Colon (tissue), 2 donors: ENCODE data around the gene EIF4G1.

Experiments
- FAIRE-seq: peaks from 2 replicates; lab custom pipeline; 2012; peaks lifted over from hg19 to GRCh38; lab: Jason Lieb, UNC
- donor health status: control.
- donor health status: control.

The EIF4G1 gene

GRCh38 chr3:184305577-184305976 is 8.8 kb upstream of the EIF4G1 start:
- no peak for FAIRE-seq

- FAIRE-seq = no peak
These were observed 7.9 kb upstream of the EIF4G1 start for GRCh38 chr3:184306341-184306972.

DNA sequence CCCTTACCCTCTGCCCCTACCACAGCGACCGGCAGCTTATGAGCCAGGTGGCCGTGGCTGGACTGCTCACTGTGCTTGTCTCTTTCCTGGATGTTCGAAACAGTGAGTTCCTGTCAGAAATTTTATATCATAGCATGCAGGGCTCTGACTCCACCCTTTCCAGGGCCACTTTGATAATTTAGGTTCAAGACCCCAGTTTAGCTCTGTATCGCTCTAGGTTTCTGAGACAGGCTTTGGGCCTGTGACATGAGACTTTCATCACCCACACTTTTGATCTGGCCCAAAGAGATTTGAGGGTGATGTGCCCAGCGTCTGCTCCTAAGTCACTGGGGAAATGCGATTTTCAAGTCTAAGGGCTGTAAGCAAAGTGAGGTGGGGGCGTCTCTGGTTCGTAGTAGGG is 6.5 kb upstream of the EIF4G1 start:
- FAIRE-seq = no peak

- FAIRE-seq = no peak
These were observed 5.7 kb upstream of the EIF4G1 start for GRCh38 chr3:184308744-184309143.

DNA sequence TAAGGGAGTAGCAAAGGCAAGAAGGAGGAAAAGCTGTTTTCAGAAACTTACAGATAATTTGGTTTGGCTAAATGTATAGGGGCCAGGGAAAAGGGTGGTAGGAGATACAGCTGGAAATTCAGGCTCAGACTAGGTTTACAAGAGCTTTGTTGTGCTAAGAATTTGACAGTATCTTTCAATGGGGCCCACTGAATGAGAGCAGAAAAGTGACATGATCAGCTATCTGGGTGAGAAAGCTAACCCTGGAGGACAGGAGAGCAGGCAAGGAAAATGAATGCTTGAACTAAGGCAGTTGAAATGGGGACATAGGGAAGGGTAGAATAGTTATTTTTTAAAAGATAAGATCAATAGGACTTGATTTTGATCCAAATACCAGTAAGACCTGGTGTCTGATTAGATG is 2.8 kb upstream of the EIF4G1 start:
- FAIRE-seq = no peak

- FAIRE-seq = no peak
These were observed 515 bp downstream of the EIF4G1 start for GRCh38 chr3:184314700-184315542.

- FAIRE-seq = no peak
These were observed 1.1 kb downstream of the EIF4G1 start for GRCh38 chr3:184315543-184315867.

- FAIRE-seq = no peak
These were observed 1.7 kb downstream of the EIF4G1 start for GRCh38 chr3:184315871-184316661.

GRCh38 chr3:184316792-184317191 is 2.4 kb downstream of the EIF4G1 start:
- no peak for FAIRE-seq

DNA sequence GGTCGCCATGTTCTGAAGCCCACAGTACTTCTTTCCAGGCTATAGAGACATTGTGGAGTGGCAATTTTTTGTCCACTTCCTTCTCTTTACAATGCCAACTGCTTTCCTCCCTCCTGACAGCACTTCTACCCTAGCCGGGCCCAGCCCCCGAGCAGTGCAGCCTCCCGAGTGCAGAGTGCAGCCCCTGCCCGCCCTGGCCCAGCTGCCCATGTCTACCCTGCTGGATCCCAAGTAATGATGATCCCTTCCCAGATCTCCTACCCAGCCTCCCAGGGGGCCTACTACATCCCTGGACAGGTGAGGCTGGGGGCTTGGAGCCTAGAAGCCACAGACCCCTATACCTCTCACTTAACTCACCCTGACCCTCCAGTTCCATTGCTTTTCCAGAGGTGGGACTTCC is 2.8 kb downstream of the EIF4G1 start:
- no peak for FAIRE-seq

- FAIRE-seq = no peak
These were observed 5.7 kb downstream of the EIF4G1 start for GRCh38 chr3:184320104-184320445.

DNA sequence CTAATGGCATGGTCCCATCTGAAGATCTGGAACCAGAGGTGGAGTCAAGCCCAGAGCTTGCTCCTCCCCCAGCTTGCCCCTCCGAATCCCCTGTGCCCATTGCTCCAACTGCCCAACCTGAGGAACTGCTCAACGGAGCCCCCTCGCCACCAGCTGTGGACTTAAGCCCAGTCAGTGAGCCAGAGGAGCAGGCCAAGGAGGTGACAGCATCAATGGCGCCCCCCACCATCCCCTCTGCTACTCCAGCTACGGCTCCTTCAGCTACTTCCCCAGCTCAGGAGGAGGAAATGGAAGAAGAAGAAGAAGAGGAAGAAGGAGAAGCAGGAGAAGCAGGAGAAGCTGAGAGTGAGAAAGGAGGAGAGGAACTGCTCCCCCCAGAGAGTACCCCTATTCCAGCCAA is 7.3 kb downstream of the EIF4G1 start:
- no peak for FAIRE-seq

DNA sequence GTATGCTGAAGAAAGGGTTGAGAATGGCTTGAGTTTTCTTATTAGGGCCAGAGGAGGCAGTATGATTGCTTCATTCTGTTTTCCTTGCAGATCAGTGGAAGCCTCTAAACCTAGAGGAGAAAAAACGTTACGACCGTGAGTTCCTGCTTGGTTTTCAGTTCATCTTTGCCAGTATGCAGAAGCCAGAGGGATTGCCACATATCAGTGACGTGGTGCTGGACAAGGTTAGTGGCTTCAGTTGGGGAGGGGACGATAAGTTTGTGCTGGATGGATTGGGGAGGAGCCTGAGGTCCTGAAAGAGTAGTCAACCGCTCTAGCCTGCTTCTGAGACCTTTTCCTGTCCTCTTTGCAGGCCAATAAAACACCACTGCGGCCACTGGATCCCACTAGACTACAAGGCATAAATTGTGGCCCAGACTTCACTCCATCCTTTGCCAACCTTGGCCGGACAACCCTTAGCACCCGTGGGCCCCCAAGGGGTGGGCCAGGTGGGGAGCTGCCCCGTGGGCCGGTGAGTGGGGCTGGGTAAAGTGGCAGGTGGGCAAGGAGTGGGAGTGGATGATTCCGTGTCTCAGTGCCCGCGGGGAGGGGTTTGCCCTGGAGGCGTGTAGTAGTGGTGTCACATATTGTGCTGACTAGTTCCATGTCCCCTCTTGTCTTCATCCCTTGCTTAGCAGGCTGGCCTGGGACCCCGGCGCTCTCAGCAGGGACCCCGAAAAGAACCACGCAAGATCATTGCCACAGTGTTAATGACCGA is 8.5 kb downstream of the EIF4G1 start:
- no peak for FAIRE-seq

DNA sequence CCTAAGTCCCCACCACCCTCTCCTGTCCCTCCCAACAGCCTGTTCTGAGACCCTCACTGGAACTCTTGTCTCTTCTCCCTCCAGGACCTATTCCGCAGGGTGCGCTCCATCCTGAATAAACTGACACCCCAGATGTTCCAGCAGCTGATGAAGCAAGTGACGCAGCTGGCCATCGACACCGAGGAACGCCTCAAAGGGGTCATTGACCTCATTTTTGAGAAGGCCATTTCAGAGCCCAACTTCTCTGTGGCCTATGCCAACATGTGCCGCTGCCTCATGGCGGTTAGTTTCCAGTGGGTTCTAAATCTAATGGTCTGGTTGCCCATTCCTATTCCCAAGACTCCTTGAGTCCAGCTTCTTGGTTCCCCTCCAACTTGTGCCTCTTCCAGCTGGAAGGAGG is 9.3 kb downstream of the EIF4G1 start:
- no peak for FAIRE-seq

DNA sequence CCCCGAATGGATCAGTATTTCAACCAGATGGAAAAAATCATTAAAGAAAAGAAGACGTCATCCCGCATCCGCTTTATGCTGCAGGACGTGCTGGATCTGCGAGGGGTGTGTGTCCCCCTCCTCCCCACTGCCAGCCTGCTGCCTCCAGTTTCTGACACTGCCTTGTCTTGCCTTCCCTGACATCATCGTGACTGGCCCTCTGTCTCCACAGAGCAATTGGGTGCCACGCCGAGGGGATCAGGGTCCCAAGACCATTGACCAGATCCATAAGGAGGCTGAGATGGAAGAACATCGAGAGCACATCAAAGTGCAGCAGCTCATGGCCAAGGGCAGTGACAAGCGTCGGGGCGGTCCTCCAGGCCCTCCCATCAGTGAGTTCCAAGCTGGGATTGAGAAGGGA is 10.9 kb downstream of the EIF4G1 start:
- FAIRE-seq = no peak

DNA sequence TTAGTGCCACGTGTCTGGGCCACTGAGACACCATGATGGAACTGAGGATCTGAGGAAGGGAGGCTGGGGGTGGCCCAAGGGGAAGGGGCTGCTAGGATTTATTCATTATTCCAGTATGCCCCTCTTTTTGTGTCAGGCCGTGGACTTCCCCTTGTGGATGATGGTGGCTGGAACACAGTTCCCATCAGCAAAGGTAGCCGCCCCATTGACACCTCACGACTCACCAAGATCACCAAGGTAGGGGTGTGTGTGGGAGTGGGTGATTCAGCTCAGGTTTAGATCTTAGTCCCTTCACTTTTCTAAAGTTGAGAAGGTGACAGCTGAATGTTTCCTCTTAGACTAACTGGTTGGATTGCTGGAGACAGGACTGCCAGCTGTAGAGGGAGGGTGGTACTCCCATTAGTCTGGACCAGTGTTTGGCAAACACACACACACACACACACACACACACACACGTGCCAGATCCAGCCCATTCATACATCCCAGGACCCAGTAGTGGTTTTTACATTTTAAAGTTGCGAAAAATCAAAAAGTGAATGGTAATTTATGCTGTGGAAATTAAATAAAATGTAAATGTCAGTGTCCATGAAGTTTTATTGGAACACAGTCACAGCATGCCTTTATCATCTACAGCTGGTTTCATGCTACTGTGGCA is 11.4 kb downstream of the EIF4G1 start:
- FAIRE-seq = no peak

DNA sequence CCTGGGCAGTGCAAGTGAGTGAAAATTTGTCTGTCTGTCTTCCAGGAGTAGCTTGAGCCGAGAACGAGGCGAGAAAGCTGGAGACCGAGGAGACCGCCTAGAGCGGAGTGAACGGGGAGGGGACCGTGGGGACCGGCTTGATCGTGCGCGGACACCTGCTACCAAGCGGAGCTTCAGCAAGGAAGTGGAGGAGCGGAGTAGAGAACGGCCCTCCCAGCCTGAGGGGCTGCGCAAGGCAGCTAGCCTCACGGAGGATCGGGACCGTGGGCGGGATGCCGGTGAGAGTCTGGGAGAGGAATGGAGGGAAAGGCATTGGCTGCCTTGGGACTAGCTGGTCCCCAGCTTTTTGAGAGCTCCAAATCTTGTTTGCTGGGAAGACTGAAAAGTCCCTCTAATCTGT is 12.8 kb downstream of the EIF4G1 start:
- FAIRE-seq = no peak

DNA sequence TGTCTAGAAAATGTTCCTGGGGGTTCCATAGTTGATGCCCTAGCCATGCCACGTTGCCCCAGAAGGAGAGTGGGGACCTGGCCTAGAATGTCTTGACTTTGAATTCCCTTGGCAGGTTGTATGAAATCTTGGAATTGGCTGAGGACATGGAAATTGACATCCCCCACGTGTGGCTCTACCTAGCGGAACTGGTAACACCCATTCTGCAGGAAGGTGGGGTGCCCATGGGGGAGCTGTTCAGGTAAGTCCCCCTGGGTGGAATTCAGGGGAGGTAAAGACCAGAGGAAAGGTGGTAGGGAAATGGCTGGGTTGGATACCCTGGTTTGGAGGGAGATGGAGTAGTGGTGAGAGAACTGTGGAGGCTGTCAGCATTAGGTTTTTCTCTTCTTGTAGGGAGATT is 14.1 kb downstream of the EIF4G1 start:
- no peak for FAIRE-seq

DNA sequence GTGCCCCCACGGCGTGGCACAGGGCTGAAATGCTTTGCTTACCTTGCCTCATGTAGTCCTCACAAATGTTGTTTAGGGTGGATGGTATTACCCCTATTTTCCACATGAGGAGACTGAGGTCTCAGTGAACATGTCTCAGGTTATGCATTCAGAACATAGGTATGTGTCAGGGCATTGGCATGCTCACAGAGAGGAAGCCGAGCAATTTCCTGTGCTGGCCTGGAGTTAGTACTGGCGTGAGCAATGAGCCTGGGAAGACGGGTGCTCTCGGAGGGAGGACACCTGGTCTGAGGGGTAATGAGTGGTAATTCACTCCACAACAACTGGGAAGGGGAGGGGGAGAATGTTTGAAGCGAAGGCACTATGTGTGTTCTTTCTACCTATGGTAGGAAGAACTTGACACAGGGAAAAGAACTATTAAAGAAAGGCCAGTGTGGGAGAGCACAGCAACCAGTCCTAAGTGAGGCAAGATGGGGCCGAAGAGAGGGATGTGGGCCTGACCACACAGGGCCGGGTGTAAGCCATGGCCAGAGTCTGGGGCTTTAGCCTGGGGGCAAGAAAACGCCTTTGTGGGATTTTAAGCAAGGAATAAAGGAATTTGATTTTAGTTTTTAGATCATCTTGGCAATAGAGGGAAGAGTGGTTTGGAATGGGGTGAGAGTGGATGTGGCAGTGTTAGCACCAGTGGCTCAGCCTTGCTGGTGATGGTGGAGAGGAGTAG is 18.1 kb downstream of the EIF4G1 start:
- FAIRE-seq = no peak

GRCh38 chr3:184333190-184333589 is 18.8 kb downstream of the EIF4G1 start:
- no peak for FAIRE-seq

DNA sequence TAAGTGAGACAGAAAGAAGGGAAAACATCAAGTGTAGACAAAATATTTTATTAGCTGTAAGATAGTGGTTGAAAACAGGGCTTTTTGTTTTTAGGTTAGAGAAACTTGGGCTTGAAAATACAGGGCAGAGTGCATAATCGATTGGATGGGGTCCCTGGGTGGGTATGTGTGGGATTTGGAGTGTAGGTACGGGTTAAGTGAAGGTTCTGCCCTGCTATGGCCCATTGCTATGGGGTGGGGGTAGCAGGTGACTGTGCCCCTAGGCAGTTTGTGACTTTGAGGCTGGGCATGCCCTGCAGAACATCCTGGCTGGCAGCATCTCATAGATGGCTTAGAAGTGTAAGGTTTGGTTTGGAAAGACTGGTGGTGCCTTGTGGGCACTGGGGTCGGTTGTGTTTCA is 19.3 kb downstream of the EIF4G1 start:
- FAIRE-seq = no peak
